PFSK-1 (cell line): ENCODE data around the gene GNAO1.

Experiments
- POLR2AphosphoS5 ChIP-seq: IDR thresholded peaks from 2 replicates; pipeline ENCODE4 v1.6.1; 2012; ENCODE audit warnings: low read depth, mild to moderate bottlenecking, control low read depth, low read length, moderate library complexity
- TAF1 ChIP-seq: IDR thresholded peaks from 2 replicates; pipeline ENCODE4 v1.6.1; 2012; ENCODE audit warnings: low read length, control low read depth, borderline replicate concordance; ENCODE audit not compliant: insufficient read depth
- TF ChIP-seq, protein P1 (sequence below), 2 experiments: IDR thresholded peaks; 2 replicates each; pipeline versions ENCODE4 v1.6.1 to v1.8.0; 2011 to 2012; ENCODE audit warnings: low read depth in 2 of 2, low read length in 2 of 2, control low read depth in 1 of 2, inconsistent platforms in 1 of 2, mild to moderate bottlenecking in 1 of 2, moderate library complexity in 1 of 2; ENCODE audit not compliant: insufficient read depth in 1 of 2

DNA sequence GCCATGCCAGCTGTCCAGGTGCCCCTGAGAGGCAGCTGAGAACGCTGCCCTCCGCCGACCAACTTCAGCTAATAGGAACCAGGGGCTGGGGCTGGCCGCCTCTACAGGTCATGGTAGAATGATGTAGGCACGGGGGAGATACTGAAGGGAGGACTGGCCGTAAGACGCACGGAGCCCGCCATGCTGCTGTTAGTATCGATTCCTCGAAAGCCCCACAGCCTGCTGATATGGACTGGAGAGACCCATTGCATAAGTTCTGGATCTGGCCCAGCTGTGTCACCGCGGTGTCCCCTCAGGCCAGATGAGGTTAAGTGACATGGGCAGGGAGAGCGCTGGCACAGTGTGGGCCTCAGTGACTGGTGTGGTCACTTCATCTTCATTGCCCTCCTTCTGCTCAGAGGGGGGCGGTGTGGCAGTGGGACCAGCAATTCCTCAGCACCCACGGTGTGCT is 158.4 kb downstream of the GNAO1 start:
- TF ChIP-seq, protein P1, sequence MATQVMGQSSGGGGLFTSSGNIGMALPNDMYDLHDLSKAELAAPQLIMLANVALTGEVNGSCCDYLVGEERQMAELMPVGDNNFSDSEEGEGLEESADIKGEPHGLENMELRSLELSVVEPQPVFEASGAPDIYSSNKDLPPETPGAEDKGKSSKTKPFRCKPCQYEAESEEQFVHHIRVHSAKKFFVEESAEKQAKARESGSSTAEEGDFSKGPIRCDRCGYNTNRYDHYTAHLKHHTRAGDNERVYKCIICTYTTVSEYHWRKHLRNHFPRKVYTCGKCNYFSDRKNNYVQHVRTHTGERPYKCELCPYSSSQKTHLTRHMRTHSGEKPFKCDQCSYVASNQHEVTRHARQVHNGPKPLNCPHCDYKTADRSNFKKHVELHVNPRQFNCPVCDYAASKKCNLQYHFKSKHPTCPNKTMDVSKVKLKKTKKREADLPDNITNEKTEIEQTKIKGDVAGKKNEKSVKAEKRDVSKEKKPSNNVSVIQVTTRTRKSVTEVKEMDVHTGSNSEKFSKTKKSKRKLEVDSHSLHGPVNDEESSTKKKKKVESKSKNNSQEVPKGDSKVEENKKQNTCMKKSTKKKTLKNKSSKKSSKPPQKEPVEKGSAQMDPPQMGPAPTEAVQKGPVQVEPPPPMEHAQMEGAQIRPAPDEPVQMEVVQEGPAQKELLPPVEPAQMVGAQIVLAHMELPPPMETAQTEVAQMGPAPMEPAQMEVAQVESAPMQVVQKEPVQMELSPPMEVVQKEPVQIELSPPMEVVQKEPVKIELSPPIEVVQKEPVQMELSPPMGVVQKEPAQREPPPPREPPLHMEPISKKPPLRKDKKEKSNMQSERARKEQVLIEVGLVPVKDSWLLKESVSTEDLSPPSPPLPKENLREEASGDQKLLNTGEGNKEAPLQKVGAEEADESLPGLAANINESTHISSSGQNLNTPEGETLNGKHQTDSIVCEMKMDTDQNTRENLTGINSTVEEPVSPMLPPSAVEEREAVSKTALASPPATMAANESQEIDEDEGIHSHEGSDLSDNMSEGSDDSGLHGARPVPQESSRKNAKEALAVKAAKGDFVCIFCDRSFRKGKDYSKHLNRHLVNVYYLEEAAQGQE (IDR thresholded peaks at IDR 0.05; ENCODE audit: insufficient read depth in 1 of 2, low read depth in 2 of 2, low read length in 2 of 2) = no peak
- TF ChIP-seq TAF1 (no peak), POLR2AphosphoS5 (no peak)
